ENCODE results near the gene CEP152. TPM values are rescaled to one million over a fixed set of nuclear protein-coding genes. Genes with fewer than 3 reads are reported as not detected.

Gene CEP152
- total RNA-seq, 1 experiment from 2014 or later: 6.4 TPM

DNA sequence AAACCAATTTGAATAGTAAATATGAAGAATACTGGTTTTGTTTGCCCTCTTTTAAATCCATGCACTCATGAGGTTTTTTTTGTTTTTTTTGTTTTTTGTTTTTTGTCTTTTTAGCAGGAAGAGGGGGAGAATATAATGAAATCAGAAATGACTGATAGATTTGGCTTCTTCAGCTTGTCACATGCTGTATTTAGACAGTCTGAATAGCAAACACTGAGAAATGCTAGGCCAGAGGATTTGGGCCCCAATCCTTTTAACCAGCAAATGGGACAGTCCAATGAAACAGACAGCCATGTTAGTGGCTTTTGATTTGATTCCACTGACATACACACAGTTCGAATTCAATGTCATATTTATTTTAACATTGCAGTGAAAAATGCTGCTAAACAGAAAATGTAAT lies 14.2 kb upstream of the CEP152 start:
- Mint-ChIP-seq H3K27ac (ENCODE audit: low read depth, unreplicated experiment) (no peak overlapping the region), H3K4me1 (ENCODE audit: insufficient read depth, unreplicated experiment) (peaks cover 5% of the 10 kb centered on the region), H3K27me3 (ENCODE audit: insufficient read depth, unreplicated experiment) (no peaks in the 10 kb centered on the region), H3K9me3 (ENCODE audit: unreplicated experiment) (no peaks in the 10 kb centered on the region), H3K36me3 (ENCODE audit: insufficient read depth, unreplicated experiment) (no peaks in the 10 kb centered on the region), H3K4me3 (ENCODE audit: unreplicated experiment) (no peak overlapping the region)
- TF ChIP-seq, protein P1, sequence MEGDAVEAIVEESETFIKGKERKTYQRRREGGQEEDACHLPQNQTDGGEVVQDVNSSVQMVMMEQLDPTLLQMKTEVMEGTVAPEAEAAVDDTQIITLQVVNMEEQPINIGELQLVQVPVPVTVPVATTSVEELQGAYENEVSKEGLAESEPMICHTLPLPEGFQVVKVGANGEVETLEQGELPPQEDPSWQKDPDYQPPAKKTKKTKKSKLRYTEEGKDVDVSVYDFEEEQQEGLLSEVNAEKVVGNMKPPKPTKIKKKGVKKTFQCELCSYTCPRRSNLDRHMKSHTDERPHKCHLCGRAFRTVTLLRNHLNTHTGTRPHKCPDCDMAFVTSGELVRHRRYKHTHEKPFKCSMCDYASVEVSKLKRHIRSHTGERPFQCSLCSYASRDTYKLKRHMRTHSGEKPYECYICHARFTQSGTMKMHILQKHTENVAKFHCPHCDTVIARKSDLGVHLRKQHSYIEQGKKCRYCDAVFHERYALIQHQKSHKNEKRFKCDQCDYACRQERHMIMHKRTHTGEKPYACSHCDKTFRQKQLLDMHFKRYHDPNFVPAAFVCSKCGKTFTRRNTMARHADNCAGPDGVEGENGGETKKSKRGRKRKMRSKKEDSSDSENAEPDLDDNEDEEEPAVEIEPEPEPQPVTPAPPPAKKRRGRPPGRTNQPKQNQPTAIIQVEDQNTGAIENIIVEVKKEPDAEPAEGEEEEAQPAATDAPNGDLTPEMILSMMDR (IDR thresholded peaks at IDR 0.05; ENCODE audit: unreplicated experiment): no peak
- CTCF ChIA-PET: no interaction called here
- POLR2A ChIA-PET: no interaction called here
- intact Hi-C loops (cut with micrococcal nuclease): no loop called here
- no peak for DNase-seq (ENCODE audit: unreplicated experiment)
- no TSS peak for BruUV-seq (replicated peaks)

DNA sequence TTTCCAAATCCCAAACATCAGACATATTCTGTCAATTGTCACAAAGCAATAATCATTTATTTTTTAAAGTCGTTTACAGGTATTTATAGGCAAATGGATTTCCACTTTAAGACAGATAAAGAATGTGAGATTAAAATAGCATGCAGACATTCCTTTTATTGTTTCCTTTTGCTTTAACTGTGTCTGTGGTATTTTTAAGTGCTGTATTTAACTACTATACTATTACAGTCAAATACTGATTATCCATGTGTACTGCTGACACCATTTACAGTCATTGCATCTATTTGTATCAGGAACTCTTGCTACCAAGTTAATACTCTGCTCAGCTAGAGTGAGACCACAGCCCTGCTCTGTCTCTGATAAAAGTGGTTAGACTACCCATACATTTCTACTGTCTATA lies 12.8 kb upstream of the CEP152 start:
- DNase-seq (ENCODE audit: unreplicated experiment): no peak
- POLR2A ChIA-PET: interaction anchor here (0.6 kb wide), 1 partner anchor 12 kb away, joined by 4 read pairs; no protein-coding TSS in a partner anchor
- CTCF ChIA-PET: interaction anchor here (0.5 to 0.7 kb wide), 2 partner anchors 154 to 597 kb away, joined by 3 read pairs; no protein-coding TSS in a partner anchor
- BruUV-seq (replicated peaks): no TSS peak
- no peak overlapping the region for H3K27ac Mint-ChIP-seq (ENCODE audit: low read depth, unreplicated experiment)
- TF ChIP-seq, protein P1 (IDR thresholded peaks at IDR 0.05; ENCODE audit: unreplicated experiment): no peak
- H3K4me1 Mint-ChIP-seq (ENCODE audit: insufficient read depth, unreplicated experiment): peaks cover under 1% of the 10 kb centered on the region
- no peaks in the 10 kb centered on the region for H3K27me3 Mint-ChIP-seq (ENCODE audit: insufficient read depth, unreplicated experiment)
- intact Hi-C loops (cut with micrococcal nuclease): no loop called here
- H3K9me3 Mint-ChIP-seq (ENCODE audit: unreplicated experiment): no peaks in the 10 kb centered on the region
- H3K4me3 Mint-ChIP-seq (ENCODE audit: unreplicated experiment): no peak overlapping the region
- H3K36me3 Mint-ChIP-seq (ENCODE audit: insufficient read depth, unreplicated experiment): no peaks in the 10 kb centered on the region

GRCh38 chr15:48823237-48823636 lies 12.4 kb upstream of the CEP152 start:
- ChIA-PET POLR2A (no interaction called here), CTCF (interaction anchor here (0.5 to 0.7 kb wide), 2 partner anchors 153 to 596 kb away, joined by 3 read pairs; no protein-coding TSS in a partner anchor)
- H3K27me3 Mint-ChIP-seq (ENCODE audit: insufficient read depth, unreplicated experiment): no peaks in the 10 kb centered on the region
- H3K27ac Mint-ChIP-seq (ENCODE audit: low read depth, unreplicated experiment): no peak overlapping the region
- H3K36me3 Mint-ChIP-seq (ENCODE audit: insufficient read depth, unreplicated experiment): no peaks in the 10 kb centered on the region
- intact Hi-C loops (cut with micrococcal nuclease): no loop called here
- DNase-seq (ENCODE audit: unreplicated experiment): no peak
- no peaks in the 10 kb centered on the region for H3K9me3 Mint-ChIP-seq (ENCODE audit: unreplicated experiment)
- H3K4me1 Mint-ChIP-seq (ENCODE audit: insufficient read depth, unreplicated experiment): no peaks in the 10 kb centered on the region
- no TSS peak for BruUV-seq (replicated peaks)
- no peak overlapping the region for H3K4me3 Mint-ChIP-seq (ENCODE audit: unreplicated experiment)
- TF ChIP-seq, protein P1 (IDR thresholded peaks at IDR 0.05; ENCODE audit: unreplicated experiment): no peak

DNA sequence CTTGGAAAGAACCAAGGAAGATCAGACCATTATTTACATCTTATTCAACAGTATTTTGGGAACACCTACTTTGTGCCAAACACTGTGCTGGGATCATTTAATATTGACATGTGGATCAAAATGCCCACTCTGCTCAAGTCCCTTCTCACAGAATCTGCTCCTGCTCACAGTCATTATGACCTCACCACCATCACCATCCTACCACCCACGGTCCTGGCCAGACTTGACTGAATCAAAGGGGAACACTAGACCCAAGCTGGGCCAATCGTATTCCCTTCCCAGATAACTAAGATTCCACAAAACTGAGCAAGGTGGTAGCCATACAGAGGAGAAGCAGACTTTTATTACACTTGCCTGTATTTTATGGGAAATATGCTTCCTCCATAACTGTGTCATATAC lies 3.4 kb upstream of the CEP152 start:
- TF ChIP-seq, protein P1 (IDR thresholded peaks at IDR 0.05; ENCODE audit: unreplicated experiment): no peak
- ChIA-PET CTCF (interaction anchor here (1.0 to 1.7 kb wide), 2 partner anchors 42 to 462 kb away, joined by 5 to 7 read pairs; no protein-coding TSS in a partner anchor), POLR2A (interaction anchor here (0.6 kb wide), 1 partner anchor 451 kb away, joined by 3 read pairs; no protein-coding TSS in a partner anchor)
- H3K4me3 Mint-ChIP-seq (ENCODE audit: unreplicated experiment): no peak overlapping the region
- intact Hi-C loops (cut with micrococcal nuclease): loop anchor here (5.0 kb wide), 2 partner anchors 43 to 1333 kb away; no protein-coding TSS in a partner anchor
- no peaks in the 10 kb centered on the region for H3K27me3 Mint-ChIP-seq (ENCODE audit: insufficient read depth, unreplicated experiment)
- H3K9me3 Mint-ChIP-seq (ENCODE audit: unreplicated experiment): no peaks in the 10 kb centered on the region
- no peaks in the 10 kb centered on the region for H3K36me3 Mint-ChIP-seq (ENCODE audit: insufficient read depth, unreplicated experiment)
- no peak overlapping the region for H3K27ac Mint-ChIP-seq (ENCODE audit: low read depth, unreplicated experiment)
- H3K4me1 Mint-ChIP-seq (ENCODE audit: insufficient read depth, unreplicated experiment): peaks cover 19% of the 10 kb centered on the region
- DNase-seq (ENCODE audit: unreplicated experiment): no peak
- no TSS peak for BruUV-seq (replicated peaks)

All from MCF 10A (cell line).